Esophagus squamous epithelium (tissue), 4 donors: ENCODE measurements around the gene PFDN4.

Experiments
- POLR2A ChIP-seq, 4 donors: fragments of 450-650 bp; IDR thresholded peaks; one replicate each; pipeline ENCODE4 v1.6.1; 2017; ENCODE audit warnings: antibody characterized with exemption in 4 of 4, mild to moderate bottlenecking in 4 of 4, moderate library complexity in 3 of 4
- TF ChIP-seq, protein P1 (sequence below), 6 experiments: fragments of 450-650 bp in 4 of 6; fragments of 200-600 bp in 2 of 6; sonication (generic) in 2 of 6; IDR thresholded peaks; one replicate each; pipeline ENCODE4 v1.5.1; 2016 to 2019; ENCODE audit warnings: antibody characterized with exemption in 6 of 6, mild to moderate bottlenecking in 4 of 6, moderate library complexity in 4 of 6

DNA sequence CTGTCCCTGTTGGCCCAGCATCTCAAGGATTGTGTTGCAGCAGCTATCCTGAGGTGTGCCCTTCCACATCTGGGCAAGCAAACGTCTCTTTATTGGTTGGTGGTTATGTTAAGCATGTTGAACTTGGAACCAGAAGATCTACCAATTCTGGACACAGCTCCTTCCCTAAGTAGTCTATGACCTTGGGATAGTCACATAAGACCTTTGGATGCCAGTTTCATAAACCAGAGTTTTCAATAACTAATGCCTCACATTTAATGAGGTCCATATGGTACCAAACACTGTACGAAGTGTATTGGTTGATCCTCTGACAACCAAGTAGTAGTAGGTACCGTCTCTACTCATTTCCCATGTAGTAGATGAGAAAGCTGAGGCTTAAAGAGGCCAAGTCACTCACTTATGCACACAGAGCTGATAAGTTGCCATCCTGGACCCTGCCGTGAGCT lies 37.8 kb upstream of the PFDN4 start:
- TF ChIP-seq, protein P1, sequence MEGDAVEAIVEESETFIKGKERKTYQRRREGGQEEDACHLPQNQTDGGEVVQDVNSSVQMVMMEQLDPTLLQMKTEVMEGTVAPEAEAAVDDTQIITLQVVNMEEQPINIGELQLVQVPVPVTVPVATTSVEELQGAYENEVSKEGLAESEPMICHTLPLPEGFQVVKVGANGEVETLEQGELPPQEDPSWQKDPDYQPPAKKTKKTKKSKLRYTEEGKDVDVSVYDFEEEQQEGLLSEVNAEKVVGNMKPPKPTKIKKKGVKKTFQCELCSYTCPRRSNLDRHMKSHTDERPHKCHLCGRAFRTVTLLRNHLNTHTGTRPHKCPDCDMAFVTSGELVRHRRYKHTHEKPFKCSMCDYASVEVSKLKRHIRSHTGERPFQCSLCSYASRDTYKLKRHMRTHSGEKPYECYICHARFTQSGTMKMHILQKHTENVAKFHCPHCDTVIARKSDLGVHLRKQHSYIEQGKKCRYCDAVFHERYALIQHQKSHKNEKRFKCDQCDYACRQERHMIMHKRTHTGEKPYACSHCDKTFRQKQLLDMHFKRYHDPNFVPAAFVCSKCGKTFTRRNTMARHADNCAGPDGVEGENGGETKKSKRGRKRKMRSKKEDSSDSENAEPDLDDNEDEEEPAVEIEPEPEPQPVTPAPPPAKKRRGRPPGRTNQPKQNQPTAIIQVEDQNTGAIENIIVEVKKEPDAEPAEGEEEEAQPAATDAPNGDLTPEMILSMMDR (IDR thresholded peaks at IDR 0.05), result no peak
- TF ChIP-seq POLR2A (IDR thresholded peaks at IDR 0.05), result no peak
